GM23248 (cell line): ENCODE measurements around the gene EBF3. TPM values are rescaled to one million over a fixed set of nuclear protein-coding genes. Genes with fewer than 3 reads are reported as not detected.

Experiments
- DNase-seq: peaks from one replicate; pipeline ENCODE4 v3.0.0-alpha.2; 2015
- H2AFZ ChIP-seq: fragments of 200-600 bp; sonication (generic); 2 replicates; pipeline ENCODE4 v1.6.1; 2016; ENCODE audit warnings: antibody characterized with exemption
- H3F3A ChIP-seq: fragments of 200-600 bp; sonication (generic); 2 replicates; pipeline ENCODE4 v1.6.1; 2016; ENCODE audit warnings: mild to moderate bottlenecking, antibody characterized with exemption, mixed run types; ENCODE audit not compliant: insufficient read depth
- H3K27ac ChIP-seq: fragments of 200-600 bp; sonication (generic); 2 replicates; pipeline ENCODE4 v1.5.1; 2016; ENCODE audit warnings: mild to moderate bottlenecking
- H3K27me3 ChIP-seq: fragments of 200-600 bp; sonication (generic); replicated peaks from 2 replicates; pipeline ENCODE4 v1.6.1; 2016; ENCODE audit warnings: mild to moderate bottlenecking; ENCODE audit not compliant: insufficient read depth
- H3K36me3 ChIP-seq: fragments of 200-600 bp; sonication (generic); 2 replicates; pipeline ENCODE4 v1.6.1; 2016; ENCODE audit warnings: low read depth, mild to moderate bottlenecking
- H3K4me1 ChIP-seq: fragments of 200-600 bp; sonication (generic); 2 replicates; pipeline ENCODE4 v1.6.1; 2016; ENCODE audit warnings: mild to moderate bottlenecking; ENCODE audit not compliant: insufficient read depth
- H3K4me2 ChIP-seq: fragments of 200-600 bp; sonication (generic); one replicate; pipeline ENCODE4 v1.6.1; 2016; ENCODE audit warnings: mild to moderate bottlenecking; ENCODE audit not compliant: unreplicated experiment
- H3K4me3 ChIP-seq: fragments of 200-600 bp; sonication (generic); 2 replicates; pipeline ENCODE4 v1.5.1; 2016; ENCODE audit warnings: mild to moderate bottlenecking
- H3K79me2 ChIP-seq: fragments of 200-600 bp; sonication (generic); 2 replicates; pipeline ENCODE4 v1.6.1; 2016; ENCODE audit warnings: mild to moderate bottlenecking; ENCODE audit not compliant: insufficient read depth
- H3K9ac ChIP-seq: fragments of 200-600 bp; sonication (generic); 2 replicates; pipeline ENCODE4 v1.6.1; 2016; ENCODE audit warnings: mild to moderate bottlenecking
- H3K9me2 ChIP-seq: fragments of 200-600 bp; sonication (generic); 2 replicates; pipeline ENCODE4 v1.6.1; 2016; ENCODE audit warnings: mixed run types, mild to moderate bottlenecking, moderate library complexity; ENCODE audit not compliant: insufficient read depth
- H3K9me3 ChIP-seq: fragments of 200-600 bp; sonication (generic); one replicate; pipeline ENCODE4 v1.6.1; 2017; ENCODE audit warnings: low read depth
- H4K20me1 ChIP-seq: fragments of 200-600 bp; sonication (generic); 2 replicates; pipeline ENCODE4 v1.6.0; 2016; ENCODE audit not compliant: insufficient read depth
- EZH2 ChIP-seq: fragments of 200-600 bp; sonication (generic); IDR thresholded peaks from 2 replicates; pipeline ENCODE4 v1.6.1; 2018; ENCODE audit warnings: antibody characterized with exemption, mild to moderate bottlenecking; ENCODE audit not compliant: insufficient read depth, poor library complexity, severe bottlenecking
- EZH2phosphoT487 ChIP-seq: fragments of 200-600 bp; sonication (generic); IDR thresholded peaks from 2 replicates; pipeline ENCODE4 v1.6.1; 2018; ENCODE audit warnings: antibody characterized with exemption, moderate library complexity, mild to moderate bottlenecking, low read depth; ENCODE audit not compliant: insufficient read depth
- WGBS, 2 experiments: methylation state at CpG; one replicate each; pipeline ENCODE4 v1.1.6; 2015 to 2017; ENCODE audit warnings: low lambda C conversion rate in 2 of 2, low coverage in 1 of 2; ENCODE audit errors: missing lambda C conversion rate in 2 of 2; 5-methylcytosine and 5-hydroxymethylcytosine counted together
- in situ Hi-C: fragments of 300-500 bp; cut with MboI; formaldehyde crosslinking; loops from 2 replicates; pipeline ENCODE4 v1.15.0; 2020
- polyA plus RNA-seq: library from polyadenylated mRNA; unstranded; fragments of >200 nt; fragmentation: Nextera tagmentation; extraction: Ambion mirVana; gene quantifications from 2 replicates; pipeline ENCODE4 v1.2.1, GENCODE V29; 2016
- total RNA-seq: library from RNA; depleted of rRNA; stranded (reverse); fragments of >200 nt; shearing (Covaris generic); gene quantifications from 2 replicates; pipeline ENCODE4 v1.2.3, GENCODE V29; 2014

The EBF3 gene
- total and polyA plus RNA-seq, 2 experiments from 2014 or later: 0.15 to 0.43 TPM

- no peaks in the 10 kb centered on the region for H3K9me2 ChIP-seq
- H3K27ac ChIP-seq: no peak overlapping the region
- no peaks in the 10 kb centered on the region for H3K79me2 ChIP-seq
- no peaks in the 10 kb centered on the region for H3K9me3 ChIP-seq
- H3F3A ChIP-seq: no peaks in the 10 kb centered on the region
- peaks cover 5% of the 10 kb centered on the region for H3K27me3 ChIP-seq
- no peak for DNase-seq
- TF ChIP-seq EZH2: no peak
- no peak for TF ChIP-seq EZH2phosphoT487
- no peak overlapping the region for H3K4me2 ChIP-seq
- in situ Hi-C loops: no loop called here
- H3K4me1 ChIP-seq: no peaks in the 10 kb centered on the region
- no peak overlapping the region for H3K9ac ChIP-seq
- H3K4me3 ChIP-seq: no peak overlapping the region
- H3K36me3 ChIP-seq: no peaks in the 10 kb centered on the region
- H2AFZ ChIP-seq: no peak overlapping the region
- H4K20me1 ChIP-seq: no peaks in the 10 kb centered on the region
- 74 to 76% methylated on average over 14 of the region's 14 CpGs for WGBS, 2 experiments
These were observed 84.4 kb downstream of the EBF3 start for GRCh38 chr10:129879655-129880054.

DNA sequence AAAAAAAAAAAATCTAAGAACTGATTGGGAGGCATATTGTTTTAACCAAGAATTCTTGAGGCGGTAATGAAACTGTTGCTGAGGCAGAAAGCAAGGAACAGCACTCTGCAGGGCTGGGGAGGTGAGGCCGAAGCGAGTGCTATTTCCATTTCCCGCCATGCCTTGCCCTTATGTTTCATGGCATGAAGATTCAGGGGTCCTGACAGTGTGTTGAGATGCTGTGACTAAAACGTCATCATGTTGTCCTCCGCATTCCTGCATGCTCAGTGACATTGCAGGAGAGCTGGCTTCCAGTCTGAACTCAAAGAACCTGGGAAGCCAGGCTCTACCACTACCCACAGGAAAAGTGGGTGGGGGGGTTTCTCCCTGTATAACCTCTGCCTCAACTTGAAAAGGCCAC lies 85.2 kb downstream of the EBF3 start:
- H3K9ac ChIP-seq: no peak overlapping the region
- no peak overlapping the region for H3K4me2 ChIP-seq
- no peaks in the 10 kb centered on the region for H3K9me3 ChIP-seq
- H3K27me3 ChIP-seq: peaks cover 5% of the 10 kb centered on the region
- H3K9me2 ChIP-seq: no peaks in the 10 kb centered on the region
- no peaks in the 10 kb centered on the region for H3K36me3 ChIP-seq
- H3K4me3 ChIP-seq: no peak overlapping the region
- no peaks in the 10 kb centered on the region for H3K4me1 ChIP-seq
- no peaks in the 10 kb centered on the region for H3K79me2 ChIP-seq
- in situ Hi-C loops: no loop called here
- DNase-seq: no peak
- no peaks in the 10 kb centered on the region for H4K20me1 ChIP-seq
- no peak overlapping the region for H3K27ac ChIP-seq
- H2AFZ ChIP-seq: no peak overlapping the region
- H3F3A ChIP-seq: no peaks in the 10 kb centered on the region
- TF ChIP-seq EZH2phosphoT487 (no peak), EZH2 (no peak)
- WGBS, 2 experiments: 64 to 71% methylated on average over 6 of the region's 6 CpGs

DNA sequence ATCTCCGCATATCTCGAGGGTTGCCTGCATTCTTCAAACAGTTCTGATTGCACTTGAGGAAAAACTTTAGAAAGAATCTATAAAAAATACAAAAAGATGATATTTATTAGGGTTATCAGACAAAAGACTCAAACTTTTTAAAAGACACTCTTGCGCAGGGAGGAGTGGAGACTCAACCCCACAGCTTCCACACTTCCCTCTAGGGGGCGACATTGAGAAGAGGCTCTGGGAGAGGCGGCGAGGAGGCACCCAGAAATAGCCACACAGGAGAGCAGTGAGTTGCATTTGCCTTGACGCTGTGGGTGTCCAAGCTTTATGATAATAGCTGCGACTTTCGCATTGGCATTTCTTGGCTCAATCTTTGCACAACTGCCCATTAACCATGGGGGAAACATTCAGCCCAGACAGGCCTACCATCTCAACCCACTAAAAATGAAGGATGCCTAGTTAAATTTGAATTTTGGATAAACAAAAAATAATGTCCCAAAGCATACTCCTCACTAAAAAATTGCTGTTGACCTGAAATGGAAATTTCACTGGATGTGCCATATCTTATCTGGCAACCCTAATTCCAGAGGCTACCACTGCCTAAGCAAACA lies 86.2 kb downstream of the EBF3 start:
- Histone ChIP-seq H3K36me3 (no peaks in the 10 kb centered on the region), H3K79me2 (no peaks in the 10 kb centered on the region)

DNA sequence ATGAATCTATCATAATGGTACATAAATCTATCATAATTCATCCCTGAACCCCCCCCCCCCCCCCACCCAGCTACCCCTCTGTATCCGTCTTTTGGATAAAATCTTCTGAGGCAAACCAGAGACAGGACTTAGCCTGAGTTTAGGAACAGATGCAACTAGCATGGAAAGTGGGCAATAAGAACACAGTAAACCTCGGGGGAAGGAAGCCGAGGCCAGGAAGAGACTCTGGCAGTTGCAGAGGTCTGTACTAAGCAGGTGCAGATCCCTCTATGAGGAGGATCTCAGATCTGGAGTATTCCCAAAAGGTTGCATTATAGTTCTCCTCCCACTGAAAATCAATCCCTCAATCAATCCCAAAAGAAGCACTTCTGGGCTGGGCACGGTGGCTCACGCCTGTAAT lies 87.2 kb downstream of the EBF3 start:
- Histone ChIP-seq H3K4me2 (no peak overlapping the region), H4K20me1 (no peaks in the 10 kb centered on the region), H3K9me3 (no peaks in the 10 kb centered on the region), H3K4me1 (no peaks in the 10 kb centered on the region), H3K79me2 (no peaks in the 10 kb centered on the region), H3K36me3 (no peaks in the 10 kb centered on the region), H3K9ac (no peak overlapping the region), H2AFZ (no peak overlapping the region), H3K9me2 (no peaks in the 10 kb centered on the region), H3K27ac (no peak overlapping the region), H3F3A (no peaks in the 10 kb centered on the region), H3K4me3 (no peak overlapping the region), H3K27me3 (no peaks in the 10 kb centered on the region)
- WGBS, 2 experiments: 56 to 57% methylated on average over 5 of the region's 5 CpGs
- DNase-seq: no peak
- in situ Hi-C loops: no loop called here
- TF ChIP-seq EZH2: no peak
- TF ChIP-seq EZH2phosphoT487: no peak

More for the DNA sequence above, 86.2 kb downstream of the EBF3 start:
- H3K4me2 ChIP-seq: no peak overlapping the region
- H3K4me1 ChIP-seq: no peaks in the 10 kb centered on the region
- no peak overlapping the region for H3K27ac ChIP-seq
- no peaks in the 10 kb centered on the region for H3K9me2 ChIP-seq
- peak; percentile 23 for DNase-seq
- 53 to 59% methylated on average over 9 of the region's 9 CpGs for WGBS, 2 experiments
- H3K4me3 ChIP-seq: no peak overlapping the region
- H3K9me3 ChIP-seq: no peaks in the 10 kb centered on the region
- no peaks in the 10 kb centered on the region for H3F3A ChIP-seq
- no peak for TF ChIP-seq EZH2phosphoT487
- no peak for TF ChIP-seq EZH2
- H2AFZ ChIP-seq: no peak overlapping the region
- H4K20me1 ChIP-seq: no peaks in the 10 kb centered on the region
- H3K27me3 ChIP-seq: peaks cover 2% of the 10 kb centered on the region
- H3K9ac ChIP-seq: no peak overlapping the region
- in situ Hi-C loops: no loop called here
